ENCODE measurements around the gene NANP. TPM values are rescaled to one million over a fixed set of nuclear protein-coding genes. Genes with fewer than 3 reads are reported as not detected.

The NANP gene
- total and polyA plus RNA-seq, 2 of the 13 experiments (the other 11 are each of a cell fraction or from before 2014, with no cell fraction given), result 8.9 to 21.5 TPM

GRCh38 chr20:25601659-25602058 is 22.2 kb downstream of the NANP start:
- intact Hi-C loops (cut with micrococcal nuclease; ENCODE audit: unreplicated experiment), result no loop called here
- CTCF ChIA-PET (ENCODE audit: low intra/inter-chr PET ratio, low total read pairs), result no interaction called here
- Histone ChIP-seq H3K9me3 (ENCODE audit: low read length) (no peaks in the 10 kb centered on the region), H3K4me2 (ENCODE audit: low read depth, low read length) (no peak overlapping the region), H3K4me1 (ENCODE audit: insufficient read depth, low read length) (peaks cover 41% of the 10 kb centered on the region), H3K4me3 (replicated peaks in 1 of 3; ENCODE audit: insufficient read depth in 1 of 3, low read depth in 2 of 3, low read length in 3 of 3) (no peak overlapping the region), H4K20me1 (ENCODE audit: insufficient read depth, low read length) (no peaks in the 10 kb centered on the region), H3K27me3 (ENCODE audit: control insufficient read depth in 1 of 2, insufficient read depth in 2 of 2, low read length in 2 of 2) (no peaks in the 10 kb centered on the region), H3K36me3 (replicated peaks in 1 of 2; ENCODE audit: control insufficient read depth in 1 of 2, insufficient read depth in 2 of 2, low read length in 2 of 2) (no peaks in the 10 kb centered on the region), H2AFZ (ENCODE audit: low read length) (no peak overlapping the region), H3K27ac (ENCODE audit: extremely low read length, insufficient read depth, low read length) (peak overlapping the region; percentile 52), H3K9ac (ENCODE audit: insufficient read depth, low read depth, low read length) (no peak overlapping the region), H3K79me2 (ENCODE audit: insufficient read depth, low read length) (no peaks in the 10 kb centered on the region)
- FAIRE-seq (peak; percentile 78), DNase-seq (ENCODE audit: low spot score) (no peak), ATAC-seq (no peak)
- BruUV-seq (replicated peaks), result no TSS peak
- WGBS (ENCODE audit: low lambda C conversion rate), result 80% methylated on average over 2 of the region's 2 CpGs
- in situ Hi-C loops (cut with HindIII; ENCODE audit: extremely low pct_ligation_motif_present, low pct_unique_long_range_greater_than_20kb), result no loop called here
- POLR2A ChIA-PET, result no interaction called here
- TF ChIP-seq PAWR (CRISPR knock-in tag; IDR thresholded peaks at IDR 0.05; ENCODE audit: borderline replicate concordance), result no peak
- peak; percentile 83; the same call in 1 of the 2 replicates for TF ChIP-seq ARNT (IDR thresholded peaks at IDR 0.05)
- TF ChIP-seq ATM (IDR thresholded peaks at IDR 0.05; ENCODE audit: borderline replicate concordance), result peak; percentile 47; the same call in 1 of the 2 replicates
- no peak for TF ChIP-seq ETV5 (CRISPR knock-in tag; IDR thresholded peaks at IDR 0.05; ENCODE audit: borderline replicate concordance)
- no peak for TF ChIP-seq AHR (CRISPR knock-in tag; IDR thresholded peaks at IDR 0.05)
- TF ChIP-seq ZNF282 (IDR thresholded peaks at IDR 0.05; ENCODE audit: partially characterized antibody), result peak; percentile 96
- TF ChIP-seq TRIM22 (IDR thresholded peaks at IDR 0.05), result peak; percentile 70; the same call in 1 of the 2 replicates
- no peak for TF ChIP-seq ZNF777 (CRISPR knock-in tag; IDR thresholded peaks at IDR 0.05)
- TF ChIP-seq ZFY (CRISPR knock-in tag; IDR thresholded peaks at IDR 0.05), result no peak
- TF ChIP-seq ZNF260 (CRISPR knock-in tag; IDR thresholded peaks at IDR 0.05; ENCODE audit: borderline replicate concordance, low read depth), result no peak
- 0 out of 2 replicates have a peak, but pooled peaks have one; percentile 64 for TF ChIP-seq IKZF1 (IDR thresholded peaks at IDR 0.05)
- no peak for TF ChIP-seq ELF4 (CRISPR knock-in tag; IDR thresholded peaks at IDR 0.05; ENCODE audit: borderline replicate concordance)
- no peak for TF ChIP-seq NR2F6 (IDR thresholded peaks at IDR 0.05)
- TF ChIP-seq NR2F6 (CRISPR knock-in tag; IDR thresholded peaks at IDR 0.05), result no peak
- TF ChIP-seq PHB2 (IDR thresholded peaks at IDR 0.05; ENCODE audit: partially characterized antibody), result peak; percentile 91
- TF ChIP-seq JUND (CRISPR knock-in tag; IDR thresholded peaks at IDR 0.05), result no peak
- TF ChIP-seq ZFAT (CRISPR knock-in tag; conservative IDR thresholded peaks at IDR 0.05), result no peak
- 0 out of 2 replicates have a peak, but pooled peaks have one; percentile 8 for TF ChIP-seq RAD51 (IDR thresholded peaks at IDR 0.05; ENCODE audit: borderline replicate concordance)
- no peak for TF ChIP-seq THAP11 (CRISPR knock-in tag; IDR thresholded peaks at IDR 0.05)
- peak; percentile 87 for TF ChIP-seq ZNF646 (CRISPR knock-in tag; IDR thresholded peaks at IDR 0.05)
- no peak for TF ChIP-seq KAT2B (IDR thresholded peaks at IDR 0.05; ENCODE audit: borderline replicate concordance, low read depth, low read length)
- no peak for TF ChIP-seq ZNF160 (CRISPR knock-in tag; IDR thresholded peaks at IDR 0.05)

Measured in HepG2 (cell line).